Posterior vena cava (tissue), 2 donors: ENCODE results near the gene GAS2L2. TPM values are rescaled to one million over a fixed set of nuclear protein-coding genes. Genes with fewer than 3 reads are reported as not detected.

Experiments
- DNase-seq: peaks from one replicate; pipeline ENCODE4 v3.0.0-alpha.2; 2020; ENCODE audit warnings: low spot score
- intact Hi-C, 2 donors: fragments of 100-400 bp; cut with DNase I; formaldehyde crosslinking; loops; one replicate each; pipeline versions ENCODE4 v1.14.1 to v1.14.2; 2022 to 2023
- total RNA-seq, 2 donors: library from RNA; stranded (reverse); fragmentation: NEBNext Ultra II Directional; extraction: Animal tissue kit (Norgen Biotek cat#: 25700); gene quantifications; one replicate each; pipeline ENCODE4 v1.2.1, GENCODE V29; 2021
- donor health status: DM: yes; HTN: yes; CAD: no.
- donor health status: DM: yes; HTN: yes; CAD: no.

The GAS2L2 gene
- total RNA-seq, 2 donors from 2014 or later: not detected

DNA sequence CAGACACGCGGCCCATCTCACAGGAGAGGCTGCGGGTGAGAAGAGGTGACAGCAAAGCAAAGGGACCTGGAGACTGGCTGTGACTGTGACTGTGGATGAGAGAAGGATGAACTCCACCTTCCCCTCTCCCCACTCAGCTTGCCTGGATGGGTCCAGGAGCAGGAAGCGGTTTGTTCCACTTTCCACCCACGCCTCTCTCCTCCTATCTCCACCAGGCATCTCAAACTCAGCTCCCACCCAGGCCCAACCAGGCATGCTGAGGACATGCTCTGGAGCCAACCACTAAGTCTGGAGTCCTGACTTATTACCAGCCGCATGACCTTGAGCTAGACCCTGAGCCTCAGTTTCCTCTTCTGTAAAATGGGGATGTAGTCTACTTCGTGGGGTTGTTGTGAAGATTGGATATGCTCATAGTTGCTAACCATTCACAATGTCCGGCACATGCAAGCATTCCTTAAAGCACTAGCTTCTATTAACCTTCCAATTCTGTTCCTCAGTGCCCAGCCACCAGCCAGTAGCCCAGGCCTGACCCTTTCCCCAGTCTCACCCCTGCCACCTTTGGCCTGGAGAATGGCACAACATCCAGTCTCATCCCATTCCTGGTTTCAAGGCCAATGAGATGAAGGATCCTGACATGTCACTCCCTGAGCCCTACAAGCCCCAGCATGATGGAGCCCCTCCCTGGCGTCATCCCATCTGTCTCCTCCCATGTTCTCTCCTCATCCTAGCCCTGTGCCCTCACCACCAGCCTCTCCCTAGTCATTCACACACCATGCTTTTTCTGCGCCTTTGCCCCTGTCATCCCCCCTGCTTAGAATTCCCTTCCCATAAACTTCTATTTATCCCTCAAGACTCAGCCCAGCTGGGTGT lies 2.3 kb downstream of the GAS2L2 start:
- intact Hi-C loops: no loop called here

DNA sequence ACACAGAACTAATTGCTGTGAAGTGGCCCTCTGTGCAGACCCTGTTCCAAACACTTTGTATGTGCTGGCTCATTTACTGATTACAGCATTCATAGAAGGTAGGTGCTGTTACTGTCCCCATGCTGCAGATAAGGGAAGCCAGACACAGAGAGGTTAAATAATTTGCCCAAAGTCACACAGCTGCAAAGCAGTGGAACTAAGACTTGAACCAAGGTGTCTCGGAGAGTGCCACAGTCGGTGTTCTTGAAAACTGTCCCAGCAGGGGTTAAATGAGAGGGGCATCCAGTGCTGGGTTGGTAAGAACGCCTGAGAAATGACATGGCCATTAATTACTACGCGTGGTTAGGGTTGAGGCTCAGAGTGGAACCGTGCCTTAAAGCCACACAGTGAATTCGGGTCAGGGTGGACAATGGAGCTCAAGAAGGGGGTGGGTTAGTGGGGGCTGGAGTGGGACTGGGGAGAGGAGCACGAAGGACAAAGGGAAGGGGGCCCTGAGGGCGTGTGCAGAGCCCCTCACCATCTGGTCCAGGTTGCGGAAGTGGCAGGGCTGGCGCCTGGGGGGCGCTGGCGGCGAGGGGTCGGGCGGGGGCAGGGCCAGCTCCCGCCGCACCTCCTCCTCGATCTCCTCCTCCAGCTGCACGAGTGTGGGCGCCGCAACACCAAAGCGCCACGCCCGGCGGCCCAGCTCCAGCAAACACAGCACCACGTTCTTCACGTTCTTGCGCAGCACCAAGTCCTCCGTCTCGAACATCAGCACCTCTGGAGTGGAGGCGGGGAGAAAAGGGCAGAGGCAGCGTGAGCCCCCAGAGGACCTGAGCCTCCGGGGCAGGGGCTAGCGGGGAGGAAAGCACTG lies 3.3 kb downstream of the GAS2L2 start:
- intact Hi-C loops: loop anchor here (5.0 to 10.0 kb wide), 2 partner anchors 135 to 137 kb away; no protein-coding TSS in a partner anchor
- no peak for DNase-seq

More for the DNA sequence above, 2.3 kb downstream of the GAS2L2 start:
- no peak for DNase-seq

DNA sequence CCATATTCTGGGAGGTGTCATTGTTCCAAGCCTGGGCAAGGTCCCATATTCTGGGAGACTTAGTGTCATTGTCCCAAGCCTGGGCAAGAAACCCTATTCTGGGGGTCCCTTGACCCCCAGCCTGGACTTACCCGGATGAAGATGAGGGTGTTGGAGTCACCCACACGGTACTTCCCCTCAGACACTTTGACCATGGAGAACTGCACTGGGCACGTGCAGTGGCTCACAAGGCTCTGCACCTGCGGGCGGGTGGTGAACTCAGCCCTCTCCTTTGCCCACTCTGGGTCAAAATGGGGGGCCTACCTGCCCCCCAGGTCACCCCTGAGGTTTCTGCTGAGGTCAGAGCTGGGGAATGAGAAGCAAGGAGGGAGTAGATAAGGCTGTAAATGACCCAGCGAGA lies 4.1 kb downstream of the GAS2L2 start:
- intact Hi-C loops: loop anchor here (5.0 to 10.0 kb wide), 2 partner anchors 134 to 137 kb away; no protein-coding TSS in a partner anchor
- DNase-seq: no peak

DNA sequence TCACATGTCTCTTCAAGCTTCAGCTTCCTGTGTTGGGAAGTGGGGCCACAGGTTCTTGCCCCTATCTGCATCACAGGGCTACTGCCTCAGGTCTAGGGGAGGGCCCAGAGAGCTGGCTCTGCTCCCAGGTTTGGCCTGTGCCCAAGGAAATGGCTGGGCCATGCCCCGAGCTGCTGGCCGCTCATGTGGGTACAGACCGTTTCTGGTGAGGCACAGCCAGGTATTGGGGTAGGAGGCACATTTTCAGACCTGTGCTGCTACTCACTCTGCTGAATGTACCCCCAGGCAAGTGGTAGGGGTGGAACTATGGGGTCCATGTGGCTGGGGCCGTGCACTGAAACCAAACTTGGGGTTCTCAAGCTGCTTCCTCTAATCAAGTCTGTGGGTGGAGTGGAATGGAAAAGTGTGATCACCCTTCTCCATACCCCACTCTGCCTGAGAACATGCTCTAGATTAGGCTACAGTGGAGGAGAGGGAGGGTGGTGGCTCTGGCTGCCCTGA lies 4.6 kb downstream of the GAS2L2 start:
- intact Hi-C loops: loop anchor here (5.0 to 10.0 kb wide), 2 partner anchors 134 to 136 kb away; no protein-coding TSS in a partner anchor
- no peak for DNase-seq

DNA sequence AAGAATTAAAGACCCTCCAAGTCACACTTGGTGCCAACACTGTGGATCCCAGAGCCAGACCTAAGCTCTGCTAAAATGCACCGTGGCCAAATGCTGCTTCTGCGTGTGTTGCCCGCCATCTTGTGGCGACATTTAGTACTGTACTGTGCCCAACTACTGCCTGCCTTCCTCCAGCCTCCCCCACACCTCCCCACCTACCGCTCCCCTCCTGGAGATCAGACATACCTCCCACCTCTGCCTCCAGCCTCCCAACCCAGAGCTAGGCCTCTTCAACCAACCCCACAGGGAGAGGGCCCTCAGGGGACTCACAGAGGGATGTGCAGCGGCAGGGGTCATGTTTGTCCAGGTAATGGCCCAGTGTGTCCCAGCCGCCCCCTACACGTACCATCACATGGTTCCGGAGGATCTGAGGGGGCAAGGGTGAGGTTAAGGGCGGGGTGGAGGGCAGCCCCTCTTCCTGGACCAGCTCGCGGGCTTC lies 5.5 kb downstream of the GAS2L2 start:
- peak; percentile 86 for DNase-seq
- intact Hi-C loops: loop anchor here (5.0 to 10.0 kb wide), 2 partner anchors 133 to 135 kb away; no protein-coding TSS in a partner anchor

DNA sequence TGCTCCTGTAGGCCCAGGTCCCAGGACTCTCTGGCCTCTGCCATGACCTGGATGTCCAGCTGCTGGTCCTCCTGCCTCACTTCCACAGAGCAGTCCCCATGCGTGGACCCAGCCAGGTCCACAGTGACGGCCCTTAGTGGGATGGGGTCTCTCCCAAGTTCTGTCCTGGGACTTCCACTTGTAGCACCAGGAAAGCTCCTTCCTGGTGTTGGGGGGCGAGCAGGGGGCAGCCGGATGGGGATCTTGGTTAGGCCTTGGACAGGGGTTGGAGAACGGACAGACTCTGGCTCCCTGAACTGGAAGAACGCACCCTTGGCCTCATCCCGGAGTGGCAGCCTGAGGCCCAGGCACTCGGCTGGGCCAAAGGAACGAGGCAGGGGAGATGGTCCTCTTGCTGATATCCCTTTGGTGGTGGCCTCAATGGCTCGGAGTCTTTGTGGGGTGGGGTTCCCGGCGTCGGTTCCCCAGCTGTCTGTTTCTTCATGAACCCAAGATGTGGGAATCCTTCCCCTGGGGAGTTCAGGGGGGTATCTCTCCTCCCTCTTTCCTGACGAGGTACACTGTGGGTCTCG lies 7.2 kb downstream of the GAS2L2 start:
- DNase-seq: no peak
- intact Hi-C loops: loop anchor here (5.0 to 10.0 kb wide), 2 partner anchors 131 to 134 kb away; no protein-coding TSS in a partner anchor

DNA sequence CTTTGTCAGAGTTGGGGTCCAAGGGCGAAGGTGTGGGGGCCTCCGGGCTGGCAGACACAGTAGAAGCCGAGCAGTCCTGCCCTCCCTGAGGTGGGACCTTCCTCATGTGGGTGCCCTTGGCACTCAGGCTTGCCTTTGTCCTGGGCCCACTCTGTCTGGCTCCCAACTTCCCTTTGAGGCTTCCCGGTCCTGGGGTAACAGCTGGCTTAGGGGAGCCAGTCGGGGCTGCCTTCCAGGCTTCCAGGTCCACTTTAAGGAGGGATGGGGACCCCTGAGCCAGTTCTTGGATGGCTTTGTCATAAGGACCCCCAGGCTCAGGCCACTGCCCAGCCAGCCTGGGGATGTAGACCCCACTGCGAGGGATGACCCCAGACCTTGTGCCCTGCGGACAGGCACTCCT lies 7.8 kb downstream of the GAS2L2 start:
- DNase-seq: peak; percentile 61
- intact Hi-C loops: loop anchor here (5.0 to 10.0 kb wide), 2 partner anchors 130 to 133 kb away; no protein-coding TSS in a partner anchor

DNA sequence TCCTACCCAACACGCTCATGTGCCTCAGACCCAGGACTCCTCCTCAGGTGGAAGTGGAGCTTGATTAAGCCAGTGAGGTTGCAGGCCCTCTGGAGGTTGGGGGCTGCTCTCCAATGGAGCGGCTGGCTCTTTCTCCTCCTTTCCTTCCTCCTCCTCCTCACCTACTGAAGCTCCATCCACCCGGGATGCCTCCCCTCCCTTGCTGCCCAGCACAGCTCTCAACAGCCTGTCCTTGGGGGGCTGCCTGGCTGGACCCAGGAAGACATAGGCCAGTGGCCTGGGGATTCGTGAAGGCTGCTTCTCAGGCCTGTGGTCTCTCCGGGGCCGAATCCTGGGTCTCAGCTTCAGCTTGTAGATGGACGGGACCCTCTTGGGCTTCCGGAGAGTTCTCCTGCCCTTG lies 8.2 kb downstream of the GAS2L2 start:
- intact Hi-C loops: loop anchor here (5.0 to 10.0 kb wide), 2 partner anchors 130 to 133 kb away; no protein-coding TSS in a partner anchor
- peak; percentile 76 for DNase-seq

DNA sequence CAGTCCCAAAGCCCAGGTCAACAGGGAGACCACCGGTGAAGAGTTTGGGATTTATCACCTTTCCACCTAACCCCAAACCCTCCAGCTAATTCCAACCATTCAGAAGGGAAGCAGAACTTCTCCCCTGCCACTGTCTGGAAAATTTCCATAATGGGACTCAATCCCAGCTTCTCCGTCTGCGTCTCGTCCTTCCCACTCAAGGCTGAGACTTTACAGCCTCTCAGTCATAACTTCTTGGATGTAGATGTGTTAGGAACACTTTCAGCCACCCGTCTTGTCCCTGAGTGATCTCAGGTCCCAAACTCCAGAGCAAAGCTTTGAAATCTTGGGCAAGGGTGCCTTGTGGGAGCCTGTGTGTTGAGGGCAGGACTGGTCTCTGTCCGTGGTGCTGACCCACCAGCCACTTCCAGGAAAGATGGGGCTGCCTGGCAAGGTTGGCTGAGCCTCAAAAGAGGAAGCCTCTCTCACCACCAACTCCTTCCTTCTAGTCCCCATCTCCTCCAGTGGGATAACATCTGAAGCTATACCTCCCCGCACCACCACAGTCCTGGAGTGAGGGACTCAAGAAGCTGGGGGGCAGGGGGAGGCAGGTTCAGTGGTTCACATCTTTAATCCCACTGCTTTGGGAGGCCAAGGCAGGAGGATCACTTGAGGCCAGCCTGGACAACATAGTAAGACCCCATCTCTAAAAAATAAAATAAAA lies 9.3 kb downstream of the GAS2L2 start:
- intact Hi-C loops: loop anchor here in 1 of 2 donors (10.0 kb wide), 1 partner anchor 129 kb away; no protein-coding TSS in a partner anchor
- peak; percentile 82 for DNase-seq

DNA sequence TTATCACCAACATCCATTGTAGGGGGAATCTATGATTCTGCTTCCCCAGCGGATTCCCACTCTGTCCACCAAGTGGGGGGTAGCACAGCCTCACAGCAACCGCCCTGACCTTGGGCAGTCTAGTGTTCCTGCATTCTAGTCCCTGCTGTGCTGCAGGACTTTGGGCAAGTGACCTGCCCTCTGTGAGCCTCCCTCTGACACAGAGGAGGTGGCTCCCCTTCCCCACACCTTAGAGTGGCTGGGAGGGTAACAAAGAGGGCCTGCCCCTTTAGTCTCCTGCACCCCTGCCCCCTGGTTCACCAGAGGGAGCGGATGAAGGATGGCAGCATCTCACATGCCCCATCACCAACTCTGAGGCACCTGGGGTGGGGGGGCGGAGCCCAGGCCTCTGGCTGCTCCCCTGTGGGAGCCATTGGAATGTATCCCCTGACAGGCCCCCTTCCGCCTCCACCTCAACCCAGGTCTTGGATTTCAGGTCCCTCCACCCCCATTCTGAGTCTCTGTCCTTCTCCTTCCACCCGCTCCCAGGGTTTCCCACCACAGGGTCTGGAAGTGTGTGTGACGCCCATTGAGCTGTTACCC lies 10.1 kb downstream of the GAS2L2 start:
- peak; percentile 68 for DNase-seq
- intact Hi-C loops: loop anchor here in 1 of 2 donors (10.0 kb wide), 1 partner anchor 128 kb away; no protein-coding TSS in a partner anchor

DNA sequence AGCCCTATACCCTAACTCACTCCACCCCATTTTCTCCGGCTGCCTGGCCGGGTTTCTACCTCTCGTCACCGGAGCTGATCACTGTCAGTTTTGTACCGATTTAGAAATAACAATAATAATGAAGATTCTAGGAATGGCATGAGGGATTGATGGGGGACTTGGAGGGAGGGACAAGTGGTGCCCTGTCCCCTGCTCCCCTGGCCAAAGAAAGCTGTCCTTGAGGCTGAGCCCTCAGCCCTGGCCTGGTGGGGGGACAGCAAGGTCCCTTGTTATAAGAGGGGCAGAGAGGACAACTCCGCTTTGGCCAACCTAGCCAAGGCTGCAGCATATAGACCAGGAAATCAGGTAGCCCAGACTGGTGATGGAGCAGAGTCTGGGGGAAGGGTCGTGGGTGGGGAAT lies 10.5 kb downstream of the GAS2L2 start:
- intact Hi-C loops: loop anchor here in 1 of 2 donors (10.0 kb wide), 1 partner anchor 128 kb away; no protein-coding TSS in a partner anchor
- DNase-seq: peak; percentile 64

DNA sequence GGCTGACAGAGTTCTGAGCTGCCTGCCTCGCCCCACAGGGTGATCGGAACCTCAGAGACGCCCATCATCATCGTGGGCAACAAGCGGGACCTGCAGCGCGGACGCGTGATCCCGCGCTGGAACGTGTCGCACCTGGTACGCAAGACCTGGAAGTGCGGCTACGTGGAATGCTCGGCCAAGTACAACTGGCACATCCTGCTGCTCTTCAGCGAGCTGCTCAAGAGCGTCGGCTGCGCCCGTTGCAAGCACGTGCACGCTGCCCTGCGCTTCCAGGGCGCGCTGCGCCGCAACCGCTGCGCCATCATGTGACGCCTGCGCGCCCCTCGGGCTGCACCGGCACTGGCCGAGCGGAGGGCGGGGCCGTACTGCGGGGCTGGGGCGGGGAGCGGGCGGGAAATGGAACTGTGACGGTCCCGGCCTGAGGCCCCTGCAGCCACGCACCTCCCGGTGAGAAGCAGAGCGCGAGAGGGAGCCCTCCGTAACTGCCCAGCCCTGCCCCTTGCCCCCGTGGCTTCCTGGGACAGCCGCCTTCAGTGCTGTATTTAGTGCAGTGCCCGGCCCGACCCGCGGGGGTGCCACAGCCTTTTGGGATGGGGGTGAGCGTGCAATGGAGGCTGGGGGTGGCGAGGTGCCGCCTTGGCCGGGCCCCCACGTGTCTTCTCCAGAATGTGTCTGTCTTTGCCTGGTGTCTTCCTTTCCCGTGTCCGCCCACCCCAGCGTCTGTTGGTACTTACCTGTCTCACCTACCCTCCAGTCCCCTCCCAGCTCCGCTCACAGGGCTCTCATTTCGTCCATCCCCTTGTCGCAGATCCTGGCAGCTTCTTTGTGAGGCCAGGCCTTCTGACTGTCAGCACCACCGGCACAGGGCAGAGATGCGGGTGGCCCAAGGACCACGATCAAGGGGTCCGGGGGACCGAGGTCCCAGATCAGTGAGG lies 11.8 kb downstream of the GAS2L2 start:
- DNase-seq: peak; percentile 81
- intact Hi-C loops: loop anchor here in 1 of 2 donors (10.0 kb wide), 1 partner anchor 126 kb away; no protein-coding TSS in a partner anchor

DNA sequence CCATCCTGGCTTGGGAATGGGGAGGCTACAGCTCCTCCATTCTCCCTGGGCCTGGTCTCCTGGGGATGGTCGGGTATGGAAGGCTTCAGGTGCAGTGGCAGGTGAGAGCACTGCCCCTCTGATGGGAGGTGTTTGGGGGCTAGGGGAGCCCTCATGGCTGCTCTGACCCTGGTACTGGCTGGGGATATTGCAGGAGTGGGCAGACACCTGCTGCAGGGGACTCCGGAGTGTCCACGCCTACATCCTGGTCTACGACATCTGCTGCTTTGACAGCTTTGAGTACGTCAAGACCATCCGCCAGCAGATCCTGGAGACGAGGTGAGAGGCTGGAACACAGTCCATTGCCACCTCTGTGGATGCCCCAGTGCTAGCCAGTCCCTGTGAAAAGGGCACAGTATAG lies 12.8 kb downstream of the GAS2L2 start:
- intact Hi-C loops: loop anchor here in 1 of 2 donors (10.0 kb wide), 1 partner anchor 125 kb away; no protein-coding TSS in a partner anchor
- peak; percentile 64 for DNase-seq

DNA sequence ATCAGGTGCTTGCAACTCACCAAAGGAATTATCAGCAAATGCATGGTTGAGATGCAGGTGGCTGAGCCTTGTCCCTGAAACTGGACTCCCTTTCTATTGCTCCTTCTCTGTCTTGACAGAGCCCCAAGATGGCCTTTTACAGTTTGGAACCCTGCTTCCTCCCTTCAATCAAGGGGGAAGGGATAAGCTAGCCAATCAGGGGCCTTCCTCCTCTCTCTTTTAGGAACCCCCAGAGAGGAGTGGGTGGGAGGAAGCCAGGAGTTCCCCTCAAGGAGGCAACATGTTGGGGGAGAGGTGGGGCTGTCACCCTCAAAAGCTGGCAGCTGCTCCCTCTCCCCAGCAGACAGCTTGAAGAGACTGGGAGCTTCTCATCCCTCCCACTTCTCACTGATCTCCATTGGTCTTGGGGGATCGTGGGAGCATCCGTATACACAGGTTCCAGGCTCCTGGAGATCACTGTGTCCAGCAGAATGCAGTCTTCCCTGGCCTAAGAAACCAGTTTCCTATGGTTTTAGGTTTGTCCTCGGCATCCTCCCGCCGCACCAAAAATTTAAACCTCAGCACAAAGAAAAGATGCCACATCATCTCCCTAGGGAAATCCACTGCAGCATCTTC lies 14.4 kb downstream of the GAS2L2 start:
- intact Hi-C loops: no loop called here

DNA sequence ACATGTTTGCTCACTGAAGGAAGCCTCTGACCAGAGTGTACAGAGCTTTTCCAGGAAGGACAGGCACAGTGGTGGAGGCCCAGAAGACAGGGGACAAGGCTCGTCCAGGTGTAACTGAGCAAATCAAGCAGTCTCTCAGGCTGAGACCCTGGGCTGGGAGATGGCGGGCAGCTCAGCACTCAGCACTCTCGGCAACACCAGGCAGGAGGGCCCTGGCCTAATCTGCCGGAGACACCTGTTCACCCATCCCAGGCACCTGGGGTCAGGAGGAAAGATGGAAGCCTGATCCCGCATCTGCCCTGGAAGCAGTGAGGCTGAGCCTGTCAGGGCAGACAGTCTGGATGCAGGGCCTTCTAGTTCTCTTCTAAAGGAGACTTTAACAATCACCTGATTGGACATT lies 16.8 kb downstream of the GAS2L2 start:
- peak; percentile 50 for DNase-seq
- intact Hi-C loops: no loop called here

More for the DNA sequence above, 14.4 kb downstream of the GAS2L2 start:
- peak; percentile 24 for DNase-seq
